SKM-1 treated with dmso at 0.1 percent for 144 hours (cell line): ENCODE data around the gene IL10.
"Not testable (repeated sequence)": the region's sequence is repeated elsewhere in the genome, so short reads cannot be mapped to it uniquely, and the experiment has no call there.

Source experiments
- DNase-seq: peaks from one replicate; lab custom pipeline; 2025; ENCODE audit not compliant: unreplicated experiment; lab: John Stamatoyannopoulos, UW

The IL10 gene

DNA sequence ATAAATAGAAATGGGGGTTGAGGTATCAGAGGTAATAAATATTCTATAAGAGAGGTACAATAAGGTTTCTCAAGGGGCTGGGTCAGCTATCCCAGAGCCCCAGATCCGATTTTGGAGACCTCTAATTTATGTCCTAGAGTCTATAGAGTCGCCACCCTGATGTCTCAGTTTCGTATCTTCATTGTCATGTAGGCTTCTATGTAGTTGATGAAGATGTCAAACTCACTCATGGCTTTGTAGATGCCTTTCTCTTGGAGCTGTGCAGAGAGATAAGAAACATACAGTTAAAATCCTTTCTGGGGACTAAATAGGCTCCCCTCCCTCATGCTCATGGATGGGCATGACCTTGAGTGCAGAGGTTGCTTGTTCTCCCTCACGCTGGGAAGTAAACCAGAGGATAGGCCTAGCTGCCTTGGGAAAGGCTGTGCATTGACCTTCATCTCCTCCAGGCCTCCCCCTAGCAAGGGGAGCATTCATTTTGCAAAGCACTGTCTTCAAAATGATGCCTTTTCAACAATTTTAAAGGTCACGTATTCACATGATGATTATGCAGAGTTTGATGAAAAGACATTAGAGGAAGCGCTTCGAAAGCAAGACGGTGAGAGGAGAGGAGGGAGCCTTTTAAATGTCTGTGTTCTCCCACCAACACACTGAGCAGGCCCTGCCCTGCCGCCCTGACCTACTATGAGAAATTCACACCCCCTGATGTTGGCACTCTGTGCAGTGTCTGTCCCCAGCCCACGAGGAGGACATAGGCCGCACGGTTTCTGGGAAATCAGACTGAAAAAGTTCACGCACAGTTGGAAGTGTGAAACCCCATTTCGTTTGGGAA lies 3.6 kb downstream of the IL10 start:
- DNase-seq: no peak

DNA sequence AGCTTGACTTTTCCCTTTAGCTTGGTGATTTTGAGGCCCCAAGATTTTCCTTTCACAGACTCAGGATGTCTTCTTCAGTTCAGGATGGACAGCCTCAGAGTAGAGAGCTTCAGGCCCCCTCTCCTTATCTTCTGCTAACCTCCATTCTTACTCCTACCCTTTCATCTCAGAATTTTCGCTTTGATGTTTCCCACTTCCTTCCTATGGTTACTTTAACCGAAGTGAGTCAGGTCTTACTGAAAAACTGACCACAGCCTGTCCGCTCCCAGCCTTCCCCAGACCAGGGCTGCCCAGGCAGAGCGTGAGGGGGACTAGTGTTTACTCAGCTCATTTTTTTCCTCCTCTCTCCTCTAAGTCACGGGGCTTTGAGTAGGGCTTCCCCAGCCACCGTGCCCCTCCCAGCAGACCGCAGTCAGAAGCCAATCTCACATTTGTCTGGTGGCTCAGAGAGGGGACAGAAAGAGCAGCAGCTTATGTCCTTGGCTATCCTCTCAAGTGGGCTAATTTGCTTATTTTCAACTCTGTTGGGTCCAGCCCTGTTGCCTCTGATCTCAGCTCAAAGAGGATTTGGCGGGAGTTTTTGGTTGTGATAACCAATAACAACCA lies 5.9 kb downstream of the IL10 start:
- peak; percentile 60 for DNase-seq

DNA sequence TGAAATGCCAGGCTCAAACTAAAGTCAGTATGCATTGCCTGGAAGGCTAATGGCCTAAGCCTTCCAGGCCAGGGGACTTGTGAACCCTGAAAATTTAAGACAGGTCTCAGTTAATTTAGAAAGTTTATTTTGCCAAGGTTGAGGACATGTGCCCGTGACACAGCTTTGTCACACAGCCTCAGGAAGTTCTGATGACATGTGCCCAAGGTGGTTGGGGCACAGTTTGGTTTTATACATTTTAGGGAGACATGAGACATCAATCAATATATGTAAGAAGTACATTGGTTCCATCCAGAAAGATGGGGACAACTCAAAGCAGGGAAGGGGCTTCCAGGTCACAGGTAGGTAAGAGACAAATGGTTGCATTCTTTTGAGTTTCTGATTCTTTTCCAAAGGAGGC lies 6.5 kb downstream of the IL10 start:
- not testable (repeated sequence) for DNase-seq

DNA sequence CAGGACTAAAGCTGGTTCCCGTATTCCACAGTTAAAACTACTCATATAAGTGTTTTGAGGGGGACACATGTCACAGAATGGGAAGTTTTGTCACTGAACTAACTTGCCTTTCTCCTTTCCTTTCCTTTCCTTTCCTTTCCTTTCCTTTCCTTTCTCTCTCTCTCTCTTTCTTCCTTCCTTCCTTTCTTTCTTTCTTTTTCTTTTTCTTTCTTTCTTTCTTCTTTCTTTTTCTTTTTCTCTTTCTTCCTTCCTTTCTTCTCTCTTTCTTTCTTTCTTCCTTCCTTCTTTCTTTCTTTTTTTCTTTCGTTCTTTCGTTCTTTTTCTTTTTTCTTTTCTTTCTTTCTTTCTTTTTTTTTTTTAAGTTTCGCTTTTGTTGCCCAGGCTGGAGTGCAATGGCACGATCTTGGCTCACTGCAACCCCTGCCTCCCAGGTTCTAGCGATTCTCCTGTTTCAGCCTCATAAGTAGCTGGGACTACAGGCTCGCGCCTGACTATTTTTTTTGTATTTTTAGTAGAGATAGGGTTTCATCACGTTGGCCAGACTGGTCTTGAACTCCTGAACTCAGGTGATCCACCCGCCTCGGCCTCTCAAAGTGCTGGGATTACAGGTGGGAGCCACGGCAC lies 9.4 kb downstream of the IL10 start:
- DNase-seq: not testable (repeated sequence)

DNA sequence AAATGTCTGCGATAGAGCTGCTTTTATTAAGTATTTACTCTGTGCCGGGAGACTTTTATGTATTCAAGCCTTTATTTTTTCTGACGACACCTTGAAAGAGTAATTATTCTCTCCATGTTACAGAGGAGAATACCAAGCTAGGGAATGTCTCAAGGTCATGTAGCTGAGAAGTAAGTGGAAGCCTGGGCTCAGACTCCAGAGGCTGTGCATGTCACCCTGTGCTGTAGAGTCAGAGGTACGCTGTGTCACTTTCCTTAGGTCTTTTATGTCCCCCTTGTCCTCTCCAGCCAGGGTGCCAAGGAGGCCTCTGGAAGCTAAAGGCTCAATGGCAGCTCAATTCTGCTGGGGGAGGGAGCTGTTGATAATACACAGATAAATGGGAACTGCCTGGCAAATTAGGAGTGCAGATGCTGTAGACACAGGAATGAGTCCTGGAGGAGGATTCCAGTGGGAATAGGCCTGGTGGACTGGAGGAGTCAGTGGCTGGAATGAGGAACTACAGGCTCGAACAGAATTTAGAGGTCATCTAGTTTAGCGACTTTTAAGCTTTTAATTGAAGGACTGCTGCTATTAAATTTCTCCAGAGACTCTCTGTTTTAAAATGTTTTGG lies 11.0 kb downstream of the IL10 start:
- DNase-seq: no peak

DNA sequence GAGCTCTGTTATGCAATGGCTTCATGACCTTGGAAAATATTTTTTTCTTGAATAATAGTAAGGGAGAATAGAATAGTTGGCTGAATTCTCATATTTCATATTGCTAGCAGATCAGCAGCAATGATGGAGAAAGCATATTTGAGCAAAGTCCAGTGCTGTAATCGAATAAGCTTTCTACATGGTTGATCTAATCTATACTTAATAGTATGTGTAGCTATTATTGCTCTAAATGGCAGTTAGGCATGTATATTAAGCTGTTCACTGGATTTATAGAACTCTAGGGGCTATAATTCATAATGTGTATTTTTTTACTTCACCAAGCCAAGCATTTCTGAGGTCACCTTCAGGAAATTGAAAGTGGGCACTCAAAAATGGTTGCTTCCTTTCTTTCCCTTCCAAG lies 11.7 kb downstream of the IL10 start:
- no peak for DNase-seq

DNA sequence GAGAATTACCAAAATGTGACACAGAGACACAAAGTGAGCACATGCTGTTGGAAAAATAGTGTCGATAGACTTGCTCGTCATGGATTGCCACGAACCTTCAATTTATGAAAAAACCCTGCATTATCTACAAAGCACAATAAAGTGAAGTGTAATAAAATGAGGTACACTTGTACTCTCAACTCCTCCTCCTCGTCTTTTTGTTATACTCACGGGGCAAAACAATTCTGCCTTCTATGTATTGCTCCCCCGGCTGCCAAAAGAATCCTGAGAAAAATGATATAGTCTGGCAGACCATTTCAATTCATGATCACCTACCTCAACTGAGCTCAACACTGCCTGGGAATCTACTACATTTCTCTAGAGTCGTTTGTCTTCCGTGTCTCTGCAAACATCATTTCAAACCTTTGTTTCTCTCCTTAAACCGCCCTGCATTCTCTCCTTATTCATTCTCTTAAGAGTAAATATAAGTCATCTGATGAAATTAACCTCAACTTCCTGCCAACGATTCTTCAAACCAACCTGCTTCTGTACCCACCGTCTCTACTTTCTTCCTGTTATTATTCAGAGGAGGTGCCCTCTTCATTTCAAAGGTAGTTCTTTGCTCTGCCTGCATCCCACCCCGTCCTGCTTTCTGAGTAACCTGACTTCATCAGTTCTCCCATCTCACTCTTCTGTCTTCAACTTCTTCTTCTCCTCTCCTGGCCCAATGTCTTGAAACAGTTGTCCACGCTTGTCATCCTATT lies 14.6 kb downstream of the IL10 start:
- peak; percentile 37 for DNase-seq

DNA sequence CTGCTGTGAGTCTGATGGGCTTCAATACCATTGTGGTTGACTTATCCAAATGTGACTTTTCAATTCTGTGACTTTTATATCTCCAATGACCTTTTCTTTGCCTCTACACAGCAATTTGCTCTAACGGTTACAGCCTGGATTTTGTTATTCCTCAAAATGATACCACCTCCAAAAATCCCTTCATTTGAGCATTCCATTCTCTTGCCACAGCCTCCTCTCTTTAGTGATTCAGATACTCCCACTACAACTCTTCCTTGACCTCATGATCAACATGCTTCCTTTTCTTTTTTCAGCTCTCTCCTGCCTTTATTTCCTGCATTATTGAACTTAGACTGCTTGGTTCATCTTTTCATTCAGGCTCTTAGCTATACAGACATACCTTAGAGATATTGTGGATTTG lies 18.3 kb downstream of the IL10 start:
- no peak for DNase-seq

DNA sequence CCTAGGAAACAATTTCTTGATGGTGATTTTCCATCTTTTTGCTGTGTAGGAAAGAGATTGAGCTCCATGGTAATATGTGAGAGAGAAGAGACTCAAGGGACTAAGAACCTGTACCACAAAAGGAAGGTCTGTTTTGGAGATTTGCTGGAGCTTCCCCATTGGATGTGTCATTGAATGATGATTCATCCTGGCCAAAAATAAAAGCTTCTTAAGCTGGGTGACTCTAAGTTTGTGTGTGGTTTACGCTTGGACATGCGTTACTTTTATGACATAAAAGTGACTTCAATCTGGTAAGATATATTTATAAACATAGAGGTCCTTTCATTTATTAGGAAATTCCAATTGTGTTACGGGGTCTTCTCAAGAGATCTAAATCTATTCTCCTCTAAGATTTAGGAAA lies 19.2 kb downstream of the IL10 start:
- no peak for DNase-seq

DNA sequence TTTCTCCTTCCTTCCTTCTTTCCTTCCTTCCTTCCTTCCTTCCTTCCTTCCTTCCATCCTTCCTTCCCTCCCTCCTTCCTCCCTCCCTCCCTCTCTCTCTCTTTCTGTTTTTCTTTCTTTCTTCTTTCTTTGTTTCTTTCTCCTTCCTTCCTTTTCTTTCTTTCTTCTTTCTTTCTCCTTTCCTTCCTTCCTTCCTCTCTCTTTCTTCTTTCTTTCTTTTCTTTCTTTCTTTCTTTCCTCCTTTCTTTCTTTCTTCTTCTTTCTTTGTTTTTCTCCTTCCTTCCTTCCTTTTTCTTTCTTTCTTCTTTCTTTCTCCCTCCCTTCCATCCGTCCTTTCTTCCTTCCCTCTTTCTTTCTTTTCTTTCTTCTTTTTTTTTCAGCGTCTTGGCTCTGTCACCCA lies 19.8 kb downstream of the IL10 start:
- no peak for DNase-seq

DNA sequence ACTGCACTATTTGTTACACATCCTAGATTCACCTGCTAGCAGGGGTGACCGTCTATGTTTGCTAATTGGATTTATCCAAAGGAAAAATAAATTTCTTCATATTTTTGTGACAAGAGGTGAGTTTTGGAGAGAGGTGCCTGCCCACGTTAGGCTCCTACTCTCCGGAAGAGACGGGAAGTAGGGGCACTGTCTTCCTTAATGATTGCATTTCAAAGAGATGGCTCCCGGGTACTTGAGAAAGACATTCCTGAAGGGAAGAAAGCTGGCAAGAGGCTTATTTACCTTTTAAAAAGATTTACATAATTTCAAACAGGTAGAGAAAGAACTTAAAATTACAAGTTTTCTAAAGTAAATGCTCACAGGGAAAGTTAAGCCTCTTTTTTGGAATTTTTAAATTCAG lies 20.4 kb downstream of the IL10 start:
- DNase-seq: no peak

DNA sequence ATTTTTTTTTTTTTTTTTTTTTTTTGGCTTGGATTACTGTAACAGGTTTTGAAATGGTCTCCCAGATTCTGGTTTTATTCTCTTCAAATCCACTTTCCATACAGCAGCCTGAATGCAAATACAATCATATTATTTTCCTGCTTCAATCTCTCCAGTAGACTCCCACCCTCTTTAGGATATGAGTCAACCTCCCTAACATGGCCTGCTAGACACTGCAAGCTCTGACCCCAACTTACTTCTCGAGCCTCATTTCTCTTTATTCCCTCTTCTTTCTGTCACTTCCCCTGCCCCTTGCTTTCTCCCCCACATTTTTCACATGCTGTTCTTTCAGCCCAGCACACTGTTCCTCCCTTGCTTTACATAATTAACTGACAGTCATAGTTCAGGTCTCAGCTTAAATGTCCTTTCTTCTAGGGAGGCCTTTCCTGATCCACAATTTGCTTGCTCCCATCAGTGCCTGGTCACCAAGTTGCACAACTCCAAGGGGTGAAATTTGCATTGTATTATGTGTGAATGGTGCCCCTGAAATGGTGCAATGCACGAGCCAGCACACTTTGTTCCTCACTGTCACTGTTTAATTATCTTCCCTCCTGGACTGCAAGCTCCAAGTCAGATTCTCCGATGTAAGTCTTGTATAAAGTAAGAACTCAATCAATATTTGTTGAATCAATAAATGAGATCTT lies 23.8 kb downstream of the IL10 start:
- peak; percentile 75 for DNase-seq

DNA sequence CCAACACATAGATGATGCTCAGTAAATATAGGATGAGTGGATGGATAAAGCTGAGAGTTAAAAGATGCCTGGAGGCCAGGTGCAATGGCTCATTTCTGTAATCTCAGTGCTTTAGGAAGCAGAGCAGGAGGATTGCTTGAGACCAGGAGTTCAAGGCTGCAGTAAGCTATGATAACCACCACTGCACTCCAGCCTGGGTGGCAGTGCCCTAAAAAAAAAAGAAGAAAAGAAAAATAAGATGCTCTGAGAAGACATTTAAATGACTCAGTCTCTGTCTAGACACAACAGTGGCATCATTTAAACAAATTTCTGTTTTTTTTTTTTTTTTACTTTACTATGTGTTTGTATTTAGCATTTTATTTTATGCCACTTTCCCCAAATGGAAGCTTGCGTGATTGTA lies 27.0 kb downstream of the IL10 start:
- no peak for DNase-seq

DNA sequence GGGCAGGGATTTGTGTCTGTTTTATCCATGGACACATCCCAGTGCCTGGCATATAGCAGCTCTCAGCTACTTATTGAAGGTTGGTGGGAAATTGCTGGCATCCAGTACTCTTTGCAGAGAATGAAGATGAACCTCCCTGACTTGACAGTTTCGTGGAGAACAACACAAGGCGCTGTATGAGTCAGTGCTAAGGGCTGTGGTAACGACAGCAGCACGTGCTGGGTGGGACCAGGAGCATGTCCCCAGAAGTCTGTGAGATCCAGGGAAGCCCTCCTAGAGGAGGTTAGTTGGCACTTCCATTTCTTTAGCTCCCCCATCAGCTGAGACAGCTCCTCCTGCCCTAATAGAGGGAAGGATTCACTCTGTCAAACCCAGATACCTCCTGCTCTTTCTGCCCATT lies 27.6 kb downstream of the IL10 start:
- DNase-seq: no peak

DNA sequence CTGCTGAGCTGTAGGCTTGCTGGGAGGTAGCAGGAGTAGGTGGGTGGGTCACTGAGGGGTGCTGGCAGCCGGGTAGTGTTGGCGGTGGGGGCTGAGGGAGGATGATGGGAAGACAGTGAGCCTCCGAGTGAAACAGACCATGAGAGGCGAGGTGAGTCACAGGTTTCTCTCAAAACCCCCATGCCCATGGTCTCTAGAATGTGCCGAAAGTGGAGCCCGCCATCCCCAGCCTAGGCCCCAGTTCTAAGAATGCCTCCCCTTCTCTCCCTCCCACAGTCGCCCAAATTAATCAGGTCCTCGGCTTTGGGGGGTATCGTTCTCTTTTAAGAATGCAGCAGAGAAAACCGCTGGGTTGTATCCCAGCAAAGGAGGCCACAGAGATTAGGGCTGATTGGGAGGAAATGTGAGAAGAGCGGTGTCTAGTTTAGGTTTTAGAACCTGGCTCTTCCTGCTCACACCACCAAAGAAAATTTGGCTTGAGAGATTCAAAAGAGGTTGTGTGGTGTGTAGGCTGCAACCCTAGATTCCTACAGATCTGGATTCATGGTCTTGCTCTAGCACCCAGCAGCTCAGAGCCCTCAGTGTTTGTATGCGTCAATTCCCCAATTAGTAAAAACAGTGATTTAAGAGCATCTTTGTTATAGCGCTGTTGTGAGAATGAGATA lies 29.4 kb downstream of the IL10 start:
- no peak for DNase-seq

DNA sequence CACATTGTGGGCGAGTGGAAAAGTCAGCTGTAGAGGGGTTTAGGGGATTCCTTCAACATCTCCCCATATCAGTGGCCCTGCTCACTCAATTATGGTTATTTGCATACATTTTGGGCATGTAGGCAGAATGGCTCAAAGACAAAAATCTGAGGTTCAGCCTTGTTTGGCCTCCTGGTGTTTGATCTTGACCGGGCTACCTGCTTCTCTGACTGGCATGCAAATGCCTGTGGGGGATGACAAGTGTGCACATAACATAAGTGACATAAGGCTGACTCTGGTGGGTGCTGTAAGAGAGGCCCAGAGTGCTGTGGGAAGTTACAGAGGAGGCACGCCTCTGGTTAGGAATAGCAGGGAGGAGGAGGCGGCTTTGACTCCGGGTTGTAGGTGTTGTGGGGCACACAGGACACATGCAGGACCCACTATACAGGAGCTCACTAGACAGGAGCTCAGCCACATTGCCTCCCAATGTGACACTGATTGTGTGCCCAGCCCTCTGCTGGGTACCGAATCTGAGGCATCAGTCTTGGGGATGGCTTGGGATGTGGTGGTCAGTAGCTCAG lies 31.1 kb downstream of the IL10 start:
- no peak for DNase-seq

DNA sequence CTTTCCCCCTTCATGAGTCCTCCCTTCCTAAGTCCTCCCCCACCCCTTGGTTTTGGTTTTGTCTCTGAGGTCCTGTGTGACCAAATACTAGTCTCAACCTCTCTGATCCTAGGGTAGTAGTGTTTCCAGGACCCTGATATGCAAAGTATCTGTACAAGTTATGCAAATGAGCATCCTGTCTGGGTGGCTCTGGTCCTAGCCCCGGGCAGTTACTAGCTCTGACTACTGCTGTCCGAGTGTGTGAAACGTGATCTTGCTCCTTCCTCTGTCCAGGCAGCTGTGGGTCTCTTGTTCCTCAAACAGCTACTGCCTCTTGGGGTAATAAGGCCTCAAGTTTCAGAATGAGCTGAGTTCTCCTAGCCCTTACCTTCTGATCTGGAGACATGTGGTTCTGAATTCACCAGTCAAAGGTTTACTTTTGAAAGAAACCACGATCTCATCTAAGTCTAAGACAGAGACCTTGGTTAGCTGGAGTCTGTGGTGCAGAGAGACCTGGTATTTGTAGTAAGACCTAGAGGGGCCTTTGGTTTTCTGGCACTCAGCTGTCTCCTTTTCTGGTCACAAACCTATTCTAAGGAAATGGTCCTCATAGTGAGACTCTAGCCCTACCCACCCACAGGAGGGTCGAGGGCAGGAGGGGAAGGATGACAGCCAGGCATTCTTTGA lies 32.8 kb downstream of the IL10 start:
- peak; percentile 84 for DNase-seq

DNA sequence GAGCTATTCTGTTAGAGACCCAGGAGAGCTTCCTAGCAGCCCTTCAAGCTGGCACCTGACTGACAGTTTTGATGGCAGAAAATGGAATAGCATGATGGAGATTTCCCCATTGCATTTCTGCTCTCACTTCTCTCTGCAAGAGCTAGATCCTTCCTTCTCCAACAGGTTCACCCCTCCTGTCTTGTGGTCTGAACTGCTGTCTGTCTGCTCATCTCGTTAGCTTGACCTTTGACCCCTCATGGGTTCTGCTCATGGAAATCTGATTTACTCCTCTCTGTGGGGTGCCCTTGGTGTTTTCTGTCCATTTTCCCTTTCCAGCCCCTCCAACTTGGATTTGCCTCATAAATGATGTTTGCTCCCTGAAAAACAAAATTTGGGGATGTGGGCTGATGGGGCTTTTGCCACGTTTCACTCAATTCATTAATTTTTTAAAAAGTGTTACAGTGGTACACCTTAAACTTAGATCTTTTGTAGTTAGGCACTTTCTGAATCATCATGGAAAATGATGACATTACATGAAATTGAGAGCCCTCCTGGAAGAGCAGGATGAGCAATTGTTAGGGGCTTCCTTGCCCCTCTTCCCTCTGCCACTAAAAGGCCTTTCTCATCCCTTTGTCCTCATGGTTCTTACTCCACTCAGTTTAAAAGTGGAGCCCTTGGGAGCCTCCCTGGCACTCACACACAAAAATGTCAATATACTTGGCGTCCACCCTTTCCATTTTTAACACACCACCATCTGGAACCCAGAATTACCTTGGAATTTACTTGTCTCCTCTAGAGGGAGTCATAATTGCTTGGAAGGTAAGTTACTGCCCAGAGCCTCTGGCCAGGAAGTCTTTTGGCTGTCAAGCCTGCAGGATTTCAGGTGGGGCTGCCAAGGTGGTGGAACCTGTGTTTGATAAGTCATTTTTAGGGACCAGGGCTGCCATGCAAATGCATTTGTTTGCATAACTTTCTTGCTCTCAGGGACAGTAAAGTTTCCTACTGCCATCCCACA lies 33.6 kb downstream of the IL10 start:
- DNase-seq: peak; percentile 43
